Measurements from ENCODE around the gene CLDN16.

CLDN16 gene

DNA sequence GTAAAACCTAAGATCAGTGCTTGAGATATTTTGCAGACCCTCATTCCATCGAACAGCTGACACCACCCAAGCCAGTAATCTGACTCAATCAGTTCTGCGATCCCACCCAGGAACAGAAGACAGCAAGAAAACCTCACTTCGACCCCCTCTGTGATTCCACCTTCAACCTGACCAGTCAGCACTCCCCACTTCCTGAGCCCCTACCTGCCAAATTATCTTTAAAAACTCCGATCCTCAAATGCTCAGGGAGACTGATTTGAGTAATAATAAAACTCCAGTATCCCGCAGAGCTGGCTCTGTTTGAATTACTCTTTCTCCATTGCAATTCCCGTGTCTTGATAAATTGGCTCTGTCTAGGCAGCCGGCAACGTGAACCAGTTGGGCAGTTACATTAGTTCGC is 25.7 kb upstream of the CLDN16 start:
- H3K4me3 ChIP-seq (ENCODE audit: low read depth, low read length), result no peak overlapping the region
- DNase-seq (ENCODE audit: low read depth), result no peak
- TF ChIP-seq, protein P1, sequence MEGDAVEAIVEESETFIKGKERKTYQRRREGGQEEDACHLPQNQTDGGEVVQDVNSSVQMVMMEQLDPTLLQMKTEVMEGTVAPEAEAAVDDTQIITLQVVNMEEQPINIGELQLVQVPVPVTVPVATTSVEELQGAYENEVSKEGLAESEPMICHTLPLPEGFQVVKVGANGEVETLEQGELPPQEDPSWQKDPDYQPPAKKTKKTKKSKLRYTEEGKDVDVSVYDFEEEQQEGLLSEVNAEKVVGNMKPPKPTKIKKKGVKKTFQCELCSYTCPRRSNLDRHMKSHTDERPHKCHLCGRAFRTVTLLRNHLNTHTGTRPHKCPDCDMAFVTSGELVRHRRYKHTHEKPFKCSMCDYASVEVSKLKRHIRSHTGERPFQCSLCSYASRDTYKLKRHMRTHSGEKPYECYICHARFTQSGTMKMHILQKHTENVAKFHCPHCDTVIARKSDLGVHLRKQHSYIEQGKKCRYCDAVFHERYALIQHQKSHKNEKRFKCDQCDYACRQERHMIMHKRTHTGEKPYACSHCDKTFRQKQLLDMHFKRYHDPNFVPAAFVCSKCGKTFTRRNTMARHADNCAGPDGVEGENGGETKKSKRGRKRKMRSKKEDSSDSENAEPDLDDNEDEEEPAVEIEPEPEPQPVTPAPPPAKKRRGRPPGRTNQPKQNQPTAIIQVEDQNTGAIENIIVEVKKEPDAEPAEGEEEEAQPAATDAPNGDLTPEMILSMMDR (IDR thresholded peaks at IDR 0.05; ENCODE audit: insufficient read depth, low read depth, low read length, missing control alignments), result no peak

DNA sequence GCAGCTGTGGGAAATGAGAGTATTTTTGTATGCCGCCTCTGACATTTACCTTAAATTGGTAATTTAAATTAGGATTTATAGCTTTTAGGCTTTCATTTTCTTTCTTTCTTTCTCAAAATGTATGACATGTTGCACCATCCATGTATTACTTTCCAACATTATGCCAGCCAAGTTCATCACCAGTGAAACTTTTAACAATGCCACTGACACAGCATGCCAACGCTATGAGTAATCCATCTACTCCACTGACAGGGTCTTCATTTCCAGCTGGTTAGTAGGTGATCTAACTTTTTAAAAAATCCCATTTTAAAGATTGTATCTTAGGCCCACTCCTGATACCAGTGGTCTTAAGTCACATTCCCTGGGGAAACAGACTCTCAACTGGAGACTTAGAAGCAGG is 21.8 kb upstream of the CLDN16 start:
- DNase-seq (ENCODE audit: low read depth), result no peak
- TF ChIP-seq, protein P1 (IDR thresholded peaks at IDR 0.05; ENCODE audit: insufficient read depth, low read depth, low read length, missing control alignments), result no peak
- no peak overlapping the region for H3K4me3 ChIP-seq (ENCODE audit: low read depth, low read length)

DNA sequence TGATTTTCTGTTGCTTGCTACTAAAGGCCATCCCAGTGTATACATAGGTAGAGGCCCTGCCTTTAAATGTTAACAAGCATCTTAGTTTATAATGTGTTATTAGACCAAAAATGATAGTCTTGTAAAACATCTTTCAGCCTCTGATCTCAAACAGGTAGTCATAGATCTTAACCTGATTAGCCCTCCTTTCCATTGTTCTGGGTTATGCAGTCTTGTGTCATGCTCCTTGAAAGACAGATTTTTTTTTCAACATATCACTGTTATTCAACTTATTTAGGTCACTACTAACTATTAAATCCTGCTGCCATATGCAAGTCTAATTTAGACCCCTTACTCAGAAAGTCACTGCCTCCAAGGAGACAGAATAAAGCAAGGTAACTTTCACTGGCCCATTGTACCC is 19.1 kb upstream of the CLDN16 start:
- no peak for DNase-seq (ENCODE audit: low read depth)
- no peak overlapping the region for H3K4me3 ChIP-seq (ENCODE audit: low read depth, low read length)
- TF ChIP-seq, protein P1 (IDR thresholded peaks at IDR 0.05; ENCODE audit: insufficient read depth, low read depth, low read length, missing control alignments), result no peak

DNA sequence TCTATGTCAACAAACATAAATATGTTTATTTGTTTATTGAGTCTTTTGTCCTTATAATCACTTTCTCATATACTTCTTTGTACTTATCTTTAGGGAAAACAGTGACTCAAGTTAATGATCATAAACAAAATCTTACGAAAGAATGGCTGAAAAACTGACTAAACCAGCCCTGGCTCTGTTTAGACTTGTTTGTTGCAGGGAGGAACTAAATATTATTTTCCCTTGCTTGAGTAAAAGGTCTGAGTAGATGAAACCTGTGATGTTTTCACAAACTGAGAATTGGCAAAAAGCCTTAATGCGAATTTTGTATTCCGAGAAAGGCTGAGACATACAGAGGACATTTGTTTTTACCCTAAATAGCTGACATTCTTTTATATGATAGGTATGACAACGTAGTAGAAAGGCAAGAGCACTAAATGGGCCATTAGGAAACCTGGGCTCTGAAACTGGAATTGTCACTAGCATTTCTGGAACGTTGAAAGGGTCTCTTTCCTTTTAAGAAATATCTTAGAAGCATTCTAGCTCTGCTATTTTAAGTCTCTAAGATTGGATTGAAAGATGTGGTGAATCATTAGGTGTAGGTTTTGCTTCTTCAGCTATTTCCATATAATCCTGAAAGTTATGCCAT is 18.2 kb upstream of the CLDN16 start:
- TF ChIP-seq, protein P1 (IDR thresholded peaks at IDR 0.05; ENCODE audit: insufficient read depth, low read depth, low read length, missing control alignments), result no peak
- DNase-seq (ENCODE audit: low read depth), result no peak
- H3K4me3 ChIP-seq (ENCODE audit: low read depth, low read length), result no peak overlapping the region

DNA sequence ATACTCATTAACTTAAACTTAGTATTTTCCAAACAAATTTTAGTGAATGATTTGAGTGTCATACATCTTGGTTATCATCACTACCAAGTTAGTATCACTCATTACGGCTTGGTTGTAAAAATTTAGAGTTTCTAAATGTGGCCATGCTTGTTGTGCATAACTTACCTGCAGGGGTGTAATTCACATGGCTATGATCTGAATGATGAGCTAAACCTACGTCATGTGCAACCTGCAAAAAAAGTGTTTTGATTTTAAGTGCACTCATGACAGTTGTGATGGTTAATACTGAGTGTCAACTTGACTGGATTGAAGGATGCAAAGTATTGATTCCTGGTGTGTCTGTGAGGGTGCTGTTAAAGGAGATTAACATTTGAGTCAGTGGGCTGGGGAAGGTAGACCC is 17.6 kb upstream of the CLDN16 start:
- no peak overlapping the region for H3K4me3 ChIP-seq (ENCODE audit: low read depth, low read length)
- no peak for DNase-seq (ENCODE audit: low read depth)
- TF ChIP-seq, protein P1 (IDR thresholded peaks at IDR 0.05; ENCODE audit: insufficient read depth, low read depth, low read length, missing control alignments), result no peak

DNA sequence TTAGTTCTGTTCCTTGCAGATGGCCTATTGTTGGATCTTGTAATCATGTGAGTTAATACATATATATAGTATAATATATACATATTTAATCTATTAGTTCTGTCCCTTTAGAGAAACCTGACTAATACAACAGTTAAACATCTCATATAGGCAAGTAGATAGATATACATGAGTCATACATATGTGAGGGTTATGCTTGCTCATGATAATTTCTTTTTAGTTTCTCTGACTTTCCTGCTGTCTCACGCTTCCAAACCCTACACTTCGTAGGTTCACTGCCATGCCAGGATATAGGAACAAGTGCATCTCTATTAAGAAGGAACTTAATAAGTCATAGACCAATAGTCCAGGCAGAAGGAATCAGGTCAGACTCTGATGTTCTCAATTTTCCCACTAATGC is 16.8 kb upstream of the CLDN16 start:
- no peak overlapping the region for H3K4me3 ChIP-seq (ENCODE audit: low read depth, low read length)
- TF ChIP-seq, protein P1 (IDR thresholded peaks at IDR 0.05; ENCODE audit: insufficient read depth, low read depth, low read length, missing control alignments), result no peak
- no peak for DNase-seq (ENCODE audit: low read depth)

DNA sequence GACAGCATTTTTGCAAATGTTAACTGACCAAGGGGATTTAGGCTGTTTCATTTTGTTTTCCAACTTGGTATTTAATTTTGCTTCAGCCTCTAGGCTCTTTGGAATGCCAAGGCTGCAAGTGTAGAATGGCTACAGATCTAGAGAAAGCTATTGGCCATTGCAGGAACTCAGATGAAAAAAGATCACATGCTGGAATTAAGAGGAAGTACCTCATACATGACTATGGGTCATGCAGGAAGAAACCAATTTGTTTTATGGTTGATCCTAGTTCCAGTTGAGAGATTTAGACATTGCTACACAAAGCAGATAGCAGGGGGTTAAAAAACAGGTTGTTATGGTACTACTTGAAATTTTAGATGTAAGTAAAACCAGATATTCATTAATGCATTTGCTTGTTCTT is 12.7 kb upstream of the CLDN16 start:
- TF ChIP-seq, protein P1 (IDR thresholded peaks at IDR 0.05; ENCODE audit: insufficient read depth, low read depth, low read length, missing control alignments), result no peak
- no peak overlapping the region for H3K4me3 ChIP-seq (ENCODE audit: low read depth, low read length)
- DNase-seq (ENCODE audit: low read depth), result no peak

All from GM12865 (cell line).